Gastrocnemius medialis (tissue), 4 donors: ENCODE measurements around the gene DOCK4.

Experiments
- CTCF ChIP-seq, 5 experiments: fragments of 450-650 bp in 3 of 5; fragments of 200-600 bp in 2 of 5; sonication (generic) in 2 of 5; IDR thresholded peaks in 4 of 5; conservative IDR thresholded peaks in 1 of 5; 1 replicate in 4 of 5; 2 replicates in 1 of 5; pipeline ENCODE4 v1.5.1; 2016 to 2019; ENCODE audit warnings: antibody characterized with exemption in 5 of 5, mild to moderate bottlenecking in 3 of 5, moderate library complexity in 3 of 5
- POLR2A ChIP-seq, 2 donors: fragments of 450-650 bp; IDR thresholded peaks; one replicate each; pipeline ENCODE4 v1.6.1; 2017; ENCODE audit warnings: antibody characterized with exemption in 2 of 2, mild to moderate bottlenecking in 2 of 2, moderate library complexity in 2 of 2

- TF ChIP-seq CTCF (IDR thresholded peaks at IDR 0.05 in 4 of 5, conservative IDR thresholded peaks at IDR 0.05 in 1 of 5): peak in 4 of 5 experiments; percentile 37 to 56 (median 52)
- TF ChIP-seq POLR2A (IDR thresholded peaks at IDR 0.05): no peak
Measured at GRCh38 chr7:111741811-111742240, 464.4 kb downstream of the DOCK4 start.
